GM12874 (cell line): ENCODE measurements around the gene FASTKD3.

Source experiments
- TF ChIP-seq, protein P1 (sequence below): IDR thresholded peaks from 2 replicates; pipeline ENCODE4 v1.5.1; 2011; ENCODE audit warnings: low read depth, mild to moderate bottlenecking, control low read depth, low read length, moderate library complexity; ENCODE audit not compliant: insufficient read depth

The FASTKD3 gene

GRCh38 chr5:7904170-7904569 lies 35.3 kb upstream of the FASTKD3 start:
- TF ChIP-seq, protein P1, sequence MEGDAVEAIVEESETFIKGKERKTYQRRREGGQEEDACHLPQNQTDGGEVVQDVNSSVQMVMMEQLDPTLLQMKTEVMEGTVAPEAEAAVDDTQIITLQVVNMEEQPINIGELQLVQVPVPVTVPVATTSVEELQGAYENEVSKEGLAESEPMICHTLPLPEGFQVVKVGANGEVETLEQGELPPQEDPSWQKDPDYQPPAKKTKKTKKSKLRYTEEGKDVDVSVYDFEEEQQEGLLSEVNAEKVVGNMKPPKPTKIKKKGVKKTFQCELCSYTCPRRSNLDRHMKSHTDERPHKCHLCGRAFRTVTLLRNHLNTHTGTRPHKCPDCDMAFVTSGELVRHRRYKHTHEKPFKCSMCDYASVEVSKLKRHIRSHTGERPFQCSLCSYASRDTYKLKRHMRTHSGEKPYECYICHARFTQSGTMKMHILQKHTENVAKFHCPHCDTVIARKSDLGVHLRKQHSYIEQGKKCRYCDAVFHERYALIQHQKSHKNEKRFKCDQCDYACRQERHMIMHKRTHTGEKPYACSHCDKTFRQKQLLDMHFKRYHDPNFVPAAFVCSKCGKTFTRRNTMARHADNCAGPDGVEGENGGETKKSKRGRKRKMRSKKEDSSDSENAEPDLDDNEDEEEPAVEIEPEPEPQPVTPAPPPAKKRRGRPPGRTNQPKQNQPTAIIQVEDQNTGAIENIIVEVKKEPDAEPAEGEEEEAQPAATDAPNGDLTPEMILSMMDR: no peak

GRCh38 chr5:7902666-7903625 lies 34.1 kb upstream of the FASTKD3 start:
- TF ChIP-seq, protein P1: no peak

DNA sequence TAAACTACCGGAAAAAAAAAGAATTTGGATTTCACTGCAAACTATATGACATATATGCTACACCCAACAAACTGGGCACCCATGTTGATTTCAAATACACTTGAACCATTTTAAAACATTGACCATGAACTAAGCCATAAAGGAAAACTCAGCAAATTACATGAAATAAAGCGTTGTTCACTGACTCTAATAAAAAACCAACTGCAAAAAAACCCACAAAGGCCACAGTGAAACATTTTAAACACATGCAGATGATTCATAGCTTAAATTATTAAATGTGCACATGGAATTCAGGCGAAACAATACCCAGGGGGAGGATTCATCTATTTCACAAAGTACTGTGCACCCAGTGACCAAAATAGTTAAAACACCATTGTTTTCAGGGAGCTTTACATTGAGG lies 33.4 kb upstream of the FASTKD3 start:
- TF ChIP-seq, protein P1: no peak

- TF ChIP-seq, protein P1: peak; percentile 45; the same call in 1 of the 2 replicates
Measured at GRCh38 chr5:7897014-7897600, 28.3 kb upstream of the FASTKD3 start.

GRCh38 chr5:7894860-7895259 lies 26.0 kb upstream of the FASTKD3 start:
- TF ChIP-seq, protein P1: no peak

DNA sequence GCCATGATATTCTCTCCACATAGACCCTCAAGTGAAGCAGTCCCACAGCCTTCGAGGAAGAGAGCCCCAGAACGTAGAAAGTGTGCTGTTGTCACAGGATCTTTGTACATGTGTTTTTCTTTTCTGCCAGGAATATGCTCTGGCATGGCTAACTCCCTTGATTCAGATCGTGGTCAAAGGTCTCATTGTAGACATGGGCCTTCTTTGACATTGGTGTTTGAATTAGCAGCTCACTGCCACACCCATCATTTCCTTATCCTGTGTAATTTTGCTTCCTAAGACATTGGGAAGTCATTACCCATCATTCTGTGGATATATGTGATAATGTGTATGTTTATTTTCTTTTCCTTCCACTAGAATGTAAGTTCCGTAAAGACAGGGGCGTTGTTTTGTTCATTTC lies 25.6 kb upstream of the FASTKD3 start:
- TF ChIP-seq, protein P1: no peak

DNA sequence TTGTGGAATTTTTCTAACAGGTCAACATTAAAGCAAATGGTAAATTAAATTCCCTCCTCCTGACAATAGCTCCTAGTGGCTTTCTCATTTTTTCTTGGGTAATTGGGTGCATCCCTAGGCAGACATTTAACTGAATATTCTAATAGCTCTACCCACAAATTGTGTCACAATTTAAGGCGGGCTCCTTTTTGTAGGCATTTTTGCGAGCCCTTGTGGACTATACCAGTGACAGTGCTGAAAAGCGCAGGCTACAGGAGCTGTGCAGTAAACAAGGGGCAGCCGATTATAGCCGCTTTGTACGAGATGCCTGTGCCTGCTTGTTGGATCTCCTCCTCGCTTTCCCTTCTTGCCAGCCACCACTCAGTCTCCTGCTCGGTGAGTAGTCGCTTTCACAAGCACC lies 20.1 kb upstream of the FASTKD3 start:
- TF ChIP-seq, protein P1: no peak
